Testis (tissue), 2 donors: ENCODE measurements around the gene ZNF423.

Experiments
- POLR2A ChIP-seq: fragments of 450-650 bp; IDR thresholded peaks from one replicate; pipeline ENCODE4 v1.6.1; 2017; ENCODE audit warnings: antibody characterized with exemption, mild to moderate bottlenecking, moderate library complexity
- TF ChIP-seq, protein P1 (sequence below), 3 experiments: fragments of 450-650 bp in 2 of 3; fragments of 200-600 bp in 1 of 3; sonication (generic) in 1 of 3; IDR thresholded peaks; one replicate each; pipeline ENCODE4 v1.5.1; 2016 to 2019; ENCODE audit warnings: antibody characterized with exemption in 3 of 3, mild to moderate bottlenecking in 2 of 3, moderate library complexity in 1 of 3

DNA sequence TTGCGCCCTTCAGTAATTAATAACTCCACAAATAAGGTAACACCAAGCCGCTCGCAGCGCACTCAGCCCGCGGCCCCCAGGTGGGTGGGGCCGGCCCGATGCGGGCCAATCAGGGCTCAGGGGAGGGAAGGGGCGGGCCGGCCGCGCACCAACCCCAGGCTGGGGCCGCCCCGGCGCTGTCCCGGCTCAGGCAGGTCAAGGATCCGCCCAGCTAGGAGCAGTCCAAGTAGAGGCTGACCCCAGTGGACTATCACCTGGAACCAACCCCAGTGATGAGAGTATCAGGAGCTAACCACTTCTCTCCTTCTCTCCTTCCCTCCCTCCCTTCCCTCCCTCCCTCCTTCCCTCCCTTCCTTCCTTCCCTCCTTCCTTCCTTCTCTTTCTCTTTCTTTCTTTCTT lies 371.5 kb downstream of the ZNF423 start:
- TF ChIP-seq, protein P1, sequence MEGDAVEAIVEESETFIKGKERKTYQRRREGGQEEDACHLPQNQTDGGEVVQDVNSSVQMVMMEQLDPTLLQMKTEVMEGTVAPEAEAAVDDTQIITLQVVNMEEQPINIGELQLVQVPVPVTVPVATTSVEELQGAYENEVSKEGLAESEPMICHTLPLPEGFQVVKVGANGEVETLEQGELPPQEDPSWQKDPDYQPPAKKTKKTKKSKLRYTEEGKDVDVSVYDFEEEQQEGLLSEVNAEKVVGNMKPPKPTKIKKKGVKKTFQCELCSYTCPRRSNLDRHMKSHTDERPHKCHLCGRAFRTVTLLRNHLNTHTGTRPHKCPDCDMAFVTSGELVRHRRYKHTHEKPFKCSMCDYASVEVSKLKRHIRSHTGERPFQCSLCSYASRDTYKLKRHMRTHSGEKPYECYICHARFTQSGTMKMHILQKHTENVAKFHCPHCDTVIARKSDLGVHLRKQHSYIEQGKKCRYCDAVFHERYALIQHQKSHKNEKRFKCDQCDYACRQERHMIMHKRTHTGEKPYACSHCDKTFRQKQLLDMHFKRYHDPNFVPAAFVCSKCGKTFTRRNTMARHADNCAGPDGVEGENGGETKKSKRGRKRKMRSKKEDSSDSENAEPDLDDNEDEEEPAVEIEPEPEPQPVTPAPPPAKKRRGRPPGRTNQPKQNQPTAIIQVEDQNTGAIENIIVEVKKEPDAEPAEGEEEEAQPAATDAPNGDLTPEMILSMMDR (IDR thresholded peaks at IDR 0.05) = no peak
- no peak for TF ChIP-seq POLR2A
